Measurements from ENCODE around the gene SPACDR.
"Not testable (repeated sequence)": the region's sequence is repeated elsewhere in the genome, so short reads cannot be mapped to it uniquely, and the experiment has no call there.

SPACDR gene

GRCh38 chr7:100457033-100457432 lies 7.0 kb downstream of the SPACDR start:
- H3K4me3 ChIP-seq (ENCODE audit: low read depth, low read length) = no peak overlapping the region
- no peak for TF ChIP-seq CTCF (IDR thresholded peaks at IDR 0.05; ENCODE audit: borderline replicate concordance, insufficient read depth, low read depth, low read length)

GRCh38 chr7:100456562-100456961 lies 7.5 kb downstream of the SPACDR start:
- H3K4me3 ChIP-seq (ENCODE audit: low read depth, low read length) = no peak overlapping the region
- no peak for TF ChIP-seq CTCF (IDR thresholded peaks at IDR 0.05; ENCODE audit: borderline replicate concordance, insufficient read depth, low read depth, low read length)

- H3K4me3 ChIP-seq (ENCODE audit: low read depth, low read length) = no peak overlapping the region
- TF ChIP-seq CTCF (IDR thresholded peaks at IDR 0.05; ENCODE audit: borderline replicate concordance, insufficient read depth, low read depth, low read length) = no peak
Observed at GRCh38 chr7:100455206-100455605, 8.9 kb downstream of the SPACDR start.

- H3K4me3 ChIP-seq (ENCODE audit: low read depth, low read length) = not testable (repeated sequence)
Observed at GRCh38 chr7:100453854-100454253, 10.2 kb downstream of the SPACDR start.

GRCh38 chr7:100452513-100452912 lies 11.5 kb downstream of the SPACDR start:
- no peak overlapping the region for H3K4me3 ChIP-seq (ENCODE audit: low read depth, low read length)
- TF ChIP-seq CTCF (IDR thresholded peaks at IDR 0.05; ENCODE audit: borderline replicate concordance, insufficient read depth, low read depth, low read length) = no peak

- H3K4me3 ChIP-seq (ENCODE audit: low read depth, low read length) = no peak overlapping the region
Observed at GRCh38 chr7:100449190-100449795, 14.8 kb downstream of the SPACDR start.

GRCh38 chr7:100447363-100447762 lies 16.7 kb downstream of the SPACDR start:
- not testable (repeated sequence) for H3K4me3 ChIP-seq (ENCODE audit: low read depth, low read length)

More at GRCh38 chr7:100449190-100449795, 14.8 kb downstream of the SPACDR start:
- no peak for TF ChIP-seq CTCF (IDR thresholded peaks at IDR 0.05; ENCODE audit: borderline replicate concordance, insufficient read depth, low read depth, low read length)

- TF ChIP-seq CTCF (IDR thresholded peaks at IDR 0.05; ENCODE audit: borderline replicate concordance, insufficient read depth, low read depth, low read length) = no peak
- no peak overlapping the region for H3K4me3 ChIP-seq (ENCODE audit: low read depth, low read length)
Observed at GRCh38 chr7:100446040-100446439, 18.0 kb downstream of the SPACDR start.
